Fibroblast of pulmonary artery (primary cell): Measurements from ENCODE around the gene STK36.
A peak's percentile ranks its signal among the peaks of the same experiment; 100 is the strongest.

Source experiments
- DNase-seq: peaks from one replicate; pipeline ENCODE4 v3.0.0-alpha.2; 2010; ENCODE audit warnings: low read depth
- H3K4me3 ChIP-seq: replicated peaks from 2 replicates; pipeline ENCODE4 v1.5.1; 2011; ENCODE audit warnings: low read depth, mild to moderate bottlenecking, control low read depth, low read length, moderate library complexity
- TF ChIP-seq, protein P1 (sequence below): IDR thresholded peaks from 2 replicates; pipeline ENCODE4 v1.5.1; 2011; ENCODE audit warnings: mild to moderate bottlenecking, control low read depth, low read length, inconsistent platforms; ENCODE audit errors: missing control alignments

The STK36 gene

DNA sequence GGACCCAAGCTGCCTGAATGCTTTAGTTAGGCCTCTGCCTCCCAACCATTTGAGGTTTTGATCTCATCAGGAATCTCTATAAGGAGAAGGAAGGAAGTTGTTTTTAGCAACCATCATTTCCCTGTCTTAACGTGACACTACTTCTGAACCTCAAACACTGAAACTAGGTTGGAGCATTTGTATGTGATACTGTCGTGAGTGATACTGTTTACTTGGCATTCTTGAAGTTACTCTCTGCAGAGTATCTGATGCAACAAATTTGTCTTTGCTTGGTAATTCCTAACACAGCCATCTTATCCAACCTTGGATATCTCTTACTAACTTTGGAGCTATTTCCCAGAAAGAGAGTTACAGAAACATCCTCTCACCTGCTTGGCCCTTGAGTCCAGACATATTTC lies 60.9 kb downstream of the STK36 start:
- TF ChIP-seq, protein P1, sequence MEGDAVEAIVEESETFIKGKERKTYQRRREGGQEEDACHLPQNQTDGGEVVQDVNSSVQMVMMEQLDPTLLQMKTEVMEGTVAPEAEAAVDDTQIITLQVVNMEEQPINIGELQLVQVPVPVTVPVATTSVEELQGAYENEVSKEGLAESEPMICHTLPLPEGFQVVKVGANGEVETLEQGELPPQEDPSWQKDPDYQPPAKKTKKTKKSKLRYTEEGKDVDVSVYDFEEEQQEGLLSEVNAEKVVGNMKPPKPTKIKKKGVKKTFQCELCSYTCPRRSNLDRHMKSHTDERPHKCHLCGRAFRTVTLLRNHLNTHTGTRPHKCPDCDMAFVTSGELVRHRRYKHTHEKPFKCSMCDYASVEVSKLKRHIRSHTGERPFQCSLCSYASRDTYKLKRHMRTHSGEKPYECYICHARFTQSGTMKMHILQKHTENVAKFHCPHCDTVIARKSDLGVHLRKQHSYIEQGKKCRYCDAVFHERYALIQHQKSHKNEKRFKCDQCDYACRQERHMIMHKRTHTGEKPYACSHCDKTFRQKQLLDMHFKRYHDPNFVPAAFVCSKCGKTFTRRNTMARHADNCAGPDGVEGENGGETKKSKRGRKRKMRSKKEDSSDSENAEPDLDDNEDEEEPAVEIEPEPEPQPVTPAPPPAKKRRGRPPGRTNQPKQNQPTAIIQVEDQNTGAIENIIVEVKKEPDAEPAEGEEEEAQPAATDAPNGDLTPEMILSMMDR, result no peak
- no peak overlapping the region for H3K4me3 ChIP-seq
- DNase-seq, result no peak

DNA sequence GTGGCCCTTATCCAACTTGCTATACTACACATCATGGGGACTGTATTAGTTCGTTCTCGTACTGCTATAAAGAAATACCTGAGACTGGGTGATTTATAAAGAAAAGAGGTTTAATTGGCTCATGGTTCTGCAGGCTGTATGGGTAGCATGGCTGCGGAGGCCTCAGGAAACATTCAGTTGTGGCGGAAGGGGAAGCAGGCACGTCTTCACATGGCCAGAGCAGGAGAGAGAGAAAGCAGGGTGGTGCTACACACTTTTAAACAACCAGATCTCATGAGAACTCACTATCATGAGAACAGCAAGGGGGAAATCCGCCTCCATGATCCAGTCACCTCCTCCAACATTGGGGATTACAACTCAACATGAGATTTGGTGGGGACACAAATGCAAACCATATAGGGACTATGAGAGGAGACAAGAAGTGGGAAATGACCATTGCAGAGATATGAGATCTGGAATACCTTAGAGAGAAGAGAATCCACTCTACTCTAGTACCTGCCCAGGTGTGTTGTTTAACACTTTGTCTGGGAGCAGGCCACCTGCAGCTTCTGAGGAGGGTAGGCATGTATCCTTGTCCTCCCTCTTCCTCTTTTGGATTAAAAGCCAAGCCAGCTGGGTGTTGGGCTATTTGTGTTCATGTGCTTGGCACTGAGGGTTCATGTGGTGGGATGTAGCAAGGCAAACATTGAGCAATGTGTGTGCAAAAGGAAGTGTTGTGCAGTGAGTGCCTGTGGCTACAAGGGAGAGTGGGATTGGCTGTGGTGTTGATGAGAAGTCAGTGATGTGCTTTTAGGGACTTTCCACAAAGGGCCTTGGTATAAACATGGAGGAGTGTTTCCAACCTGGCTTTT lies 61.5 kb downstream of the STK36 start:
- TF ChIP-seq, protein P1, result no peak
- H3K4me3 ChIP-seq, result no peak overlapping the region
- peak; percentile 96 for DNase-seq

DNA sequence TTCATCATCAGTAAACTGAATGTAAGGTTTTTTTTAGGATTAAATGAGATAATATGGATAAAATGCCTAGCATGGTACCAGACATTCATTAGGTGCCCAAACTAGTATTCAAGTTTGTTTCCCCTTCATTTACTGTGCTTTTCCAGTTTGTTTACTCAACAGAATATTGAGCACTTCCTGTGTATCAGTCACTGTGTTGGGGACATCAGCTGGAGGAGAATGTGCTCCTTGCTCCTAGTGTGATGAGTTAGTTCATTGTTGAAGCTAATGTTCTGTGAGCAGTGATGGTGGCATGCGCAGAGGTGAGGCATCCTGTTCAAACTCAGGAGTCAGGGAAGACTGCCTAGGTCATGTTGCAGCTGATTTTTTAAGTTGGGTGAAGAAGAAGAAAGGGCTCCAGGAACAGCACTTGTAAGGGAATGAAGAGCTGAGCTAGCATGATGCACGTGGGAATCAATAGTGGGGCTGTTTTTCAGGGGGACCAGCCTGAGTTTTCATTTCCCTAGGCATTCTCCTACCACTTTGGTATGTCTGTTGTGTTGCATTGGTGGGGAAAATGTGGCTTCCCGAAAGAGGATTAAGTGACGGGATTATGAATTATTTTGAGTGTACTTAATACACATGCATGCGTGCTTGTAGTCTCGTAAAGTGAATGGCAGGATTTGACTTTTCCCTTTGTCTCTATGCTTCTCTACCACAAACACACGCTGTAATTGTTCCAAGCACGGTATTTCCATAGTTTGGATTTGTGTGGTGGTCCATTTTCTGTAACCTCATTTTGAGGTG lies 62.5 kb downstream of the STK36 start:
- TF ChIP-seq, protein P1, result no peak
- H3K4me3 ChIP-seq, result no peak overlapping the region
- no peak for DNase-seq

DNA sequence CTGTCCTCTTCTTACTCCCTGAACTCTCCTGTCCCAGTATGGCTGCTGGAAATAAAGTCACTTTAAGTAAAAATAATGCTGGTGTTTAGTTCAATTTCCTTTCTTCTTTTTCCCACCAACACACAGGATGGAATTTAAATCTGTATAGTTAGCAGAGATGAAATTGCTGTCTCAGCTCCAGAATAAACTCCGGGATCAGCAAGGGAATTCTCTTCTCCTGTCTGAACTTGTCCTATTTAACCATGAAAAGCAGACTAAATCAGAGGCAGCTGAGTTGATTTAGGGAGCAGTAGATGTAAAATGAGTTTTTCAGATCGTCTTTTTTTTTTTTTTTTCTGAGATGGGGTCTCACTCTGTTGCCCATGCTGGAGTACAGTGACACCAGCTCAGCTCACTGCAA lies 64.6 kb downstream of the STK36 start:
- no peak for DNase-seq
- H3K4me3 ChIP-seq, result no peak overlapping the region
- TF ChIP-seq, protein P1, result no peak

DNA sequence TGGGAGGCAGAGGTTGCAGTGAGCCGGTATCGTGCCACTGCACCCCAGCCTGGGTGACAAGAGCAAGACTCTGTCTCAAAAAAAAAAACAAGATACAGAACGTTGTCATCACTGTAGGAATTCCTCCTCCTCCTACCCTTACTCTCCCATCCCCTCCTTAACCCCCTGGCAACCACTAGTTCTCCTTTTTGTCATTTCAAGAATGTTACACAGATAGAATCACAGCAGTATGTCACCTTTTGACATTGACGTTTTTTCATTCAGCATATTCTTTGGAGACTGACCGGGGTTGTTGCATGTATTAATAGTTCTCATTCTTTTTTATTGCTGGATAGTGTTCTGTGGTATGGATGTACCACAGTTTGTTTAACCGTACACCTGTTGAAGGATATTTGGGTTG lies 71.2 kb downstream of the STK36 start:
- H3K4me3 ChIP-seq, result no peak overlapping the region
- DNase-seq, result no peak
- TF ChIP-seq, protein P1, result no peak

DNA sequence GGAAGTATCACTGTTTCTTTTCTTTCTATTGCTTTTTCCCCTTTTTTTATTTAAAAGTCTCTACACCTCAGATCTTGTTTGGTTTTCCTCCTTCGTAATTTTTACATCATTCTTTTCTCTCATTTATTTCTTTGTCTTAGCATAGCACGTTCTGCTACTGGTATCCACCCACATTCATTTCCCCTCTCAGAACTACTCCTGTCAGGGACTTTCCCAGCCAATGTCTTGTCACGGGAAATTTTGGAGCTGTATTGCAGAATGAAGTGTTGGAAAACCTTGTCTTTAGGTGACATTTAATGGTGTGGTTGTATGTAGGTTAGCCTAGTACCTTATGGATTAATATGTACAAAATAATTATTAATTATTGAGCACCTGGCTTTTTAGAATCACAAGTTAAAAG lies 72.7 kb downstream of the STK36 start:
- no peak for DNase-seq
- TF ChIP-seq, protein P1, result no peak
- no peak overlapping the region for H3K4me3 ChIP-seq
